ENCODE measurements around the gene RGS10. TPM values are rescaled to one million over a fixed set of nuclear protein-coding genes. Genes with fewer than 3 reads are reported as not detected.

Gene RGS10
- total RNA-seq, 1 donor from 2014 or later, result 311 TPM

DNA sequence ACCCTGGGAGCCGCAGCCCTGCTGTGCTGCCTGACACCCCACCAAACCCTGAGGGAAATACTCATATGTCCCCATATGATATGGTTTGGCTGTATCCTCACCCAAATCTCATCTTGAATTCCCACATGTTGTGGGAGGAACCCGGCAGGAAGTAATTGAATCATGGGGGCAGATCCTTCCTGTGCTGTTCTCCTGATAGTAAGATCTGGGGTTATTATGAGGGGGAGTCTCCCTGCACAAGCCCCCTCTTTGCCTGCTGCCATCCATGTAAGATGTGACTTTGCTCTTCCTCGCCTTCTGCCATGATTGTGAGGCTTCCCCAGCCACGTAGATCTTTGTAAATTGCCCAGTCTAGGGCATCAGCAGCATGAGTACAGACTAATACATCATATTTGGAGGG, 68.7 kb downstream of the RGS10 start:
- H3K36me3 Mint-ChIP-seq (ENCODE audit: unreplicated experiment), result peaks cover 8% of the 10 kb centered on the region
- H3K27me3 Mint-ChIP-seq (ENCODE audit: unreplicated experiment), result peaks cover 5% of the 10 kb centered on the region
- TF ChIP-seq, protein P1, sequence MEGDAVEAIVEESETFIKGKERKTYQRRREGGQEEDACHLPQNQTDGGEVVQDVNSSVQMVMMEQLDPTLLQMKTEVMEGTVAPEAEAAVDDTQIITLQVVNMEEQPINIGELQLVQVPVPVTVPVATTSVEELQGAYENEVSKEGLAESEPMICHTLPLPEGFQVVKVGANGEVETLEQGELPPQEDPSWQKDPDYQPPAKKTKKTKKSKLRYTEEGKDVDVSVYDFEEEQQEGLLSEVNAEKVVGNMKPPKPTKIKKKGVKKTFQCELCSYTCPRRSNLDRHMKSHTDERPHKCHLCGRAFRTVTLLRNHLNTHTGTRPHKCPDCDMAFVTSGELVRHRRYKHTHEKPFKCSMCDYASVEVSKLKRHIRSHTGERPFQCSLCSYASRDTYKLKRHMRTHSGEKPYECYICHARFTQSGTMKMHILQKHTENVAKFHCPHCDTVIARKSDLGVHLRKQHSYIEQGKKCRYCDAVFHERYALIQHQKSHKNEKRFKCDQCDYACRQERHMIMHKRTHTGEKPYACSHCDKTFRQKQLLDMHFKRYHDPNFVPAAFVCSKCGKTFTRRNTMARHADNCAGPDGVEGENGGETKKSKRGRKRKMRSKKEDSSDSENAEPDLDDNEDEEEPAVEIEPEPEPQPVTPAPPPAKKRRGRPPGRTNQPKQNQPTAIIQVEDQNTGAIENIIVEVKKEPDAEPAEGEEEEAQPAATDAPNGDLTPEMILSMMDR (IDR thresholded peaks at IDR 0.05; ENCODE audit: partially characterized antibody, unreplicated experiment), result no peak
- H3K9me3 Mint-ChIP-seq (ENCODE audit: unreplicated experiment), result no peaks in the 10 kb centered on the region
- no peak overlapping the region for H3K4me3 Mint-ChIP-seq (ENCODE audit: unreplicated experiment)
- no peak for DNase-seq
- no peak overlapping the region for H3K27ac Mint-ChIP-seq (ENCODE audit: unreplicated experiment)
- H3K4me1 Mint-ChIP-seq (ENCODE audit: low read depth, unreplicated experiment), result peaks cover 9% of the 10 kb centered on the region

DNA sequence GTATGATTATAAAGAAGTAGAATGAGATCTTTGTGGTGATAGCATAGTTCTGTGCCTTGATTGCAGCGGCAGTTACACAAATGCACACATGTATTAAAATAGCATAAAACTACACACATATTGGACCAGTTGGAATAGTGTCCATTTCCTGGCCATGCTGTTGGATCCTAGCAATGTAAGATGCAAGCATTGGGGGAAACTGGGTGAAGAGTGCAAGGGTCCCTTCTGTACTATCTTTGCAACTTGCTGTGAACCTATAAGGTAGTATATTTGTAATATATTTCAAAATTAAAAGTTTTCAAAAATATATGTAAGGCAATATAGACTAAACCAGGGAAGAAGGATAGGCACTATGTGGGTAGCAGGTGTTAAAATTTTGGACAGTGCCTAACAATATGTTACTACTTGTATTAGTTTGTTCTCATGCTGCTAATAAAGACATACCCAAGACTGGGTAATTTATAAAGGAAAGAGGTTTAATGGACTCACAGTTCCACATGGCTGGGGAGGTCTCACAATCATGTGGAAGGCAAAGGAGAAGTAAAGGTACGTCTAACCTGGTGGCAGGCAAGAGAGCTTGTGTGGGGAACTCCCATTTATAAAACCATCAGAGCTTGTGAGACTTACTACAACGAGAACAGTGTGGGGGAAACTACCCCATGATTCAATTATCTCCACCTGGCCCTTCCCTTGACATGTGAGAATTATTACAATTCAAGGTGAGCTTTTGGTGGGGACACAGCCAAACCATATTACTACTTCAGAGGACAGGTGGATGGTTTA, 71.4 kb downstream of the RGS10 start:
- TF ChIP-seq, protein P1 (IDR thresholded peaks at IDR 0.05; ENCODE audit: partially characterized antibody, unreplicated experiment), result no peak
- Mint-ChIP-seq H3K27ac (ENCODE audit: unreplicated experiment) (no peak overlapping the region), H3K36me3 (ENCODE audit: unreplicated experiment) (peaks cover 8% of the 10 kb centered on the region), H3K27me3 (ENCODE audit: unreplicated experiment) (peaks cover 4% of the 10 kb centered on the region), H3K4me1 (ENCODE audit: low read depth, unreplicated experiment) (no peaks in the 10 kb centered on the region), H3K4me3 (ENCODE audit: unreplicated experiment) (no peak overlapping the region), H3K9me3 (ENCODE audit: unreplicated experiment) (no peaks in the 10 kb centered on the region)
- no peak for DNase-seq

DNA sequence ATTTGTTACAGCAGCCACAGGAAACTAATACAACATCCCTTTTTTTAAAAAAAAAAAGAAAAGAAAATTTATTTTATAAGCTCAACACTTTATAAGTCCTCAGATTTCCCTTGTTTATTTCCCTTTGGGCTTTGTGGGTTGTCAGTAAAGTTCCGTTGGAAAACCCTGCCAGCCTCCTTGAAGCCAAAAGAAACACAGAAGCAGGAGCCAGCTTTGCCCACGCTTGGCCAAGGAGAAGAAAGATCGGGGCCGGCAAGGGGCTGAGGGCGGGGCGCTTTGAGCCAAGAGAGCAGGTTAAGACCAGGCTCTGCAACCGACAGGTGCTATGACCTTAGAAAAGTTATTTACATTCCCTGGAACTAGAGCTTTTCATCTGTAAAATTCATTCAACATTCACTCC, 72.7 kb downstream of the RGS10 start:
- Mint-ChIP-seq H3K4me3 (ENCODE audit: unreplicated experiment) (no peak overlapping the region), H3K27ac (ENCODE audit: unreplicated experiment) (no peak overlapping the region), H3K36me3 (ENCODE audit: unreplicated experiment) (peaks cover 8% of the 10 kb centered on the region), H3K4me1 (ENCODE audit: low read depth, unreplicated experiment) (no peaks in the 10 kb centered on the region), H3K27me3 (ENCODE audit: unreplicated experiment) (peaks cover 4% of the 10 kb centered on the region), H3K9me3 (ENCODE audit: unreplicated experiment) (peaks cover 3% of the 10 kb centered on the region)
- TF ChIP-seq, protein P1 (IDR thresholded peaks at IDR 0.05; ENCODE audit: partially characterized antibody, unreplicated experiment), result no peak
- no peak for DNase-seq

DNA sequence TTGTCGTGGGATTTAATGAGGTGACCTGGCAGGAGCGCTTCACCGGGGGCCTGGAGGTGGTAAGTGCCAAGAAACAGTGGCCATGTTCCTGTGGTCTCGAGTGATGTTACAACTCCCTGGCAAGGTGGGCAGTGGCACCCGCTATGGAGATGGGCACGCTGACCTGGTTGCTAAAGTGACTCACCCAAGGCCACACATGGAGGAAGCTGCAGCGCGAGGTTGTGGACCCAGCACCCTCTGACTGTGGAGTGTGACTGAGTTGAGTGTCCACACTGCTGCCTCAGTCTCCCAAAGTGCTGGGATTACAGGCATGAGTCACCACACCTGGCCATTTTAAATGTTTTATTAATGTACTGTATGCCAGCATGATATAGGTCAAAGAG, 73.2 kb downstream of the RGS10 start:
- TF ChIP-seq, protein P1 (IDR thresholded peaks at IDR 0.05; ENCODE audit: partially characterized antibody, unreplicated experiment), result no peak
- no peak for DNase-seq
- H3K27ac Mint-ChIP-seq (ENCODE audit: unreplicated experiment), result no peak overlapping the region
- H3K27me3 Mint-ChIP-seq (ENCODE audit: unreplicated experiment), result peaks cover 4% of the 10 kb centered on the region
- no peaks in the 10 kb centered on the region for H3K4me1 Mint-ChIP-seq (ENCODE audit: low read depth, unreplicated experiment)
- H3K4me3 Mint-ChIP-seq (ENCODE audit: unreplicated experiment), result no peak overlapping the region
- peaks cover 3% of the 10 kb centered on the region for H3K9me3 Mint-ChIP-seq (ENCODE audit: unreplicated experiment)
- peaks cover 8% of the 10 kb centered on the region for H3K36me3 Mint-ChIP-seq (ENCODE audit: unreplicated experiment)

DNA sequence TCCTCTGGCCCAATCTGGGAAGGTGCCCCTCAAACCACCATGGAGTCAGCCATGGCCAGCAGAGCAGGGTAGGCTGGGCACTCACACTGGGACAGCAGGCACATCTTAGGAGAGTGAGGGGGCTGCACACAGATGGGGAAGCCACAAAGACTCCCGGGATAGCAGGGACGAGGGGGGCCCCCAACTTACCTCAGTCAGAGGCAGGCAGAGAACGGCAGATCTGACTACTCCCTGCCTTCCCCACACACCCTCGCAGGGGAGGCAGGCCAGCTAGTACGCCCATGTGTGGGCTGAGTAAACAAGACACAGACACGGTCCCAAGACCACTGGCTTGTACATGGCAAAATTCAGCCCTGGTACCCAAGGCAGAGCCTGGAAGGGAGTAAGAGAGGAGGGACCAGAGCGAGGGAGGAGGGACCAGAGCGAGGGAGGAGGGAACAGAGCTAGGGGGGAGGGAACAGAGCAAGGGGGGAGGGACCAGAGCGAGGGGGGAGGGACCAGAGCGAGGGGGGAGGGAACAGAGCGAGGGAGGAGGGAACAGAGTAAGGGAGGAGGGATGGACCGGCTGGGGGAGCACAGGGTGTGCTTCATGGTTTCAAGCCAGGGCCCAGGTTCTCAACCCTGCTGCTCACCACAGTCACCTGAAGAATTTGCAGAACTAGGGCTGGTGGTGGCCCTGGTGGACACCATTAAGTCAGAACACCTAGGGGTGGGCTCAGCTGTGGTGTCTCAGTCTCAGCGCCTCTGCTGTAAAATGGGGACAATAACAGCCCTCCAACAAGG, 73.8 kb downstream of the RGS10 start:
- no peak overlapping the region for H3K27ac Mint-ChIP-seq (ENCODE audit: unreplicated experiment)
- no peak for DNase-seq
- peaks cover 4% of the 10 kb centered on the region for H3K36me3 Mint-ChIP-seq (ENCODE audit: unreplicated experiment)
- peaks cover 3% of the 10 kb centered on the region for H3K9me3 Mint-ChIP-seq (ENCODE audit: unreplicated experiment)
- TF ChIP-seq, protein P1 (IDR thresholded peaks at IDR 0.05; ENCODE audit: partially characterized antibody, unreplicated experiment), result no peak
- H3K4me1 Mint-ChIP-seq (ENCODE audit: low read depth, unreplicated experiment), result no peaks in the 10 kb centered on the region
- peaks cover 4% of the 10 kb centered on the region for H3K27me3 Mint-ChIP-seq (ENCODE audit: unreplicated experiment)
- no peak overlapping the region for H3K4me3 Mint-ChIP-seq (ENCODE audit: unreplicated experiment)

All from glutamatergic neuron (in vitro differentiated cells).